ENCODE results near the gene TSPAN10.
"Not testable (repeated sequence)": the region's sequence is repeated elsewhere in the genome, so short reads cannot be mapped to it uniquely, and the experiment has no call there.

Gene TSPAN10

GRCh38 chr17:81665205-81666091, 28.5 kb downstream of the TSPAN10 start:
- DNase-seq, result peak; percentile 48

- DNase-seq, result no peak
Measured at GRCh38 chr17:81666092-81666341, 29.0 kb downstream of the TSPAN10 start.

- peak; percentile 92 for DNase-seq
Measured at GRCh38 chr17:81666342-81667191, 29.6 kb downstream of the TSPAN10 start, which contains the start of the genes CCDC137 and OXLD1. TSS of gene CCDC137 (plus strand) at chr17:81666737. CDS start at chr17:81666767, 30 bp downstream. TSS of gene OXLD1 (minus strand) at chr17:81666605. CDS start at chr17:81666577, 28 bp downstream.

GRCh38 chr17:81667754-81668153, 30.8 kb downstream of the TSPAN10 start:
- no peak for DNase-seq

- DNase-seq, result no peak
Measured at GRCh38 chr17:81672504-81672903, 35.5 kb downstream of the TSPAN10 start.

GRCh38 chr17:81672954-81673353, 36.0 kb downstream of the TSPAN10 start:
- DNase-seq, result no peak

- DNase-seq, result no peak
Measured at GRCh38 chr17:81673561-81674258, 36.7 kb downstream of the TSPAN10 start.

GRCh38 chr17:81675515-81676221, 38.7 kb downstream of the TSPAN10 start:
- not testable (repeated sequence) for DNase-seq

GRCh38 chr17:81676906-81677305, 39.9 kb downstream of the TSPAN10 start:
- no peak for DNase-seq

- no peak for DNase-seq
Measured at GRCh38 chr17:81680150-81680549, 43.2 kb downstream of the TSPAN10 start.

- DNase-seq, result no peak
Measured at GRCh38 chr17:81681672-81682071, 44.7 kb downstream of the TSPAN10 start.

- no peak for DNase-seq
Measured at GRCh38 chr17:81682565-81683207, 45.7 kb downstream of the TSPAN10 start.

GRCh38 chr17:81683208-81683583, 46.2 kb downstream of the TSPAN10 start:
- no peak for DNase-seq

- peak; percentile 95 for DNase-seq
Measured at GRCh38 chr17:81683584-81684441, 46.8 kb downstream of the TSPAN10 start, which contains the start of the genes ARL16 and HGS. TSS of gene ARL16 (minus strand) at chr17:81683797. CDS start at chr17:81683753, 44 bp downstream. TSS of gene HGS (plus strand) at chr17:81684011. CDS start at chr17:81684067, 56 bp downstream.

GRCh38 chr17:81684442-81684911, 47.5 kb downstream of the TSPAN10 start:
- DNase-seq, result no peak

GRCh38 chr17:81685108-81685507, 48.1 kb downstream of the TSPAN10 start:
- no peak for DNase-seq

GRCh38 chr17:81686614-81687013, 49.6 kb downstream of the TSPAN10 start:
- DNase-seq, result no peak

- no peak for DNase-seq
Measured at GRCh38 chr17:81687770-81688541, 51.0 kb downstream of the TSPAN10 start.

- no peak for DNase-seq
Measured at GRCh38 chr17:81688616-81689015, 51.6 kb downstream of the TSPAN10 start.

- no peak for DNase-seq
Measured at GRCh38 chr17:81690066-81690465, 53.1 kb downstream of the TSPAN10 start.

Measured in NK-92 treated with Interleukin-12 subunit alpha and Interleukin-12 subunit beta, amount 100 ng/mL, for 24 hours (cell line).